Esophagus muscularis mucosa (tissue), 3 donors: ENCODE data around the gene BIN1.

Experiments used
- POLR2A ChIP-seq: fragments of 450-650 bp; IDR thresholded peaks from one replicate; pipeline ENCODE4 v1.6.1; 2017; ENCODE audit warnings: antibody characterized with exemption, moderate library complexity, mild to moderate bottlenecking, low read depth
- POLR2AphosphoS5 ChIP-seq, 2 donors: sonication (generic); formaldehyde crosslinking; IDR thresholded peaks; one replicate each; pipeline ENCODE4 v1.6.1; 2017; ENCODE audit warnings: antibody characterized with exemption in 2 of 2
- TF ChIP-seq, protein P1 (sequence below), 3 experiments: fragments of 200-600 bp in 2 of 3; fragments of 450-650 bp in 1 of 3; sonication (generic) in 2 of 3; IDR thresholded peaks; one replicate each; pipeline ENCODE4 v1.5.1; 2017 to 2019; ENCODE audit warnings: antibody characterized with exemption in 3 of 3, mild to moderate bottlenecking in 2 of 3, moderate library complexity in 1 of 3

DNA sequence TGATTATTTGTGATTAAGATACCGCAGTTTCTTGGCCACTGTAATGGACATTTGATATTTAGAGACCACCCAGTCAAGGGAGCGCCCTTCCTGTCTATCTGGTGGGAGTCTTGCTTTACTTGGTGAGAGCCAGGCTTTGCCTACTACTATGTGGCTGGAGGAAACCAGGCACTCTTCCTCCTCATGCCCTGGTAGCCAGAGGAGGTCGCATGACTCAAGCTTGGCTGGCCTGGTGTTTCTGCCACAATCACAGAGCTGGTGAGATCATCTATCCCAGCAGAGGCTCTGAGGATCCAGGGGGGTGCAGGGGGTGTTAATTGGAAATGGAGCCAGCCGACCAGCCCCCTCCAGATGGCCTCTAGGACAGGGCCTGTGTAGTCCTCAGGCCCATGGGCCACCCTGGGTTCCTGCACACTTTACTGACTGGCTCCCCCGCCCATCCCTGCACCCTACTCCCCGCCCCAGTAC lies 46.8 kb upstream of the BIN1 start:
- TF ChIP-seq POLR2AphosphoS5 (IDR thresholded peaks at IDR 0.05): no peak
- TF ChIP-seq, protein P1, sequence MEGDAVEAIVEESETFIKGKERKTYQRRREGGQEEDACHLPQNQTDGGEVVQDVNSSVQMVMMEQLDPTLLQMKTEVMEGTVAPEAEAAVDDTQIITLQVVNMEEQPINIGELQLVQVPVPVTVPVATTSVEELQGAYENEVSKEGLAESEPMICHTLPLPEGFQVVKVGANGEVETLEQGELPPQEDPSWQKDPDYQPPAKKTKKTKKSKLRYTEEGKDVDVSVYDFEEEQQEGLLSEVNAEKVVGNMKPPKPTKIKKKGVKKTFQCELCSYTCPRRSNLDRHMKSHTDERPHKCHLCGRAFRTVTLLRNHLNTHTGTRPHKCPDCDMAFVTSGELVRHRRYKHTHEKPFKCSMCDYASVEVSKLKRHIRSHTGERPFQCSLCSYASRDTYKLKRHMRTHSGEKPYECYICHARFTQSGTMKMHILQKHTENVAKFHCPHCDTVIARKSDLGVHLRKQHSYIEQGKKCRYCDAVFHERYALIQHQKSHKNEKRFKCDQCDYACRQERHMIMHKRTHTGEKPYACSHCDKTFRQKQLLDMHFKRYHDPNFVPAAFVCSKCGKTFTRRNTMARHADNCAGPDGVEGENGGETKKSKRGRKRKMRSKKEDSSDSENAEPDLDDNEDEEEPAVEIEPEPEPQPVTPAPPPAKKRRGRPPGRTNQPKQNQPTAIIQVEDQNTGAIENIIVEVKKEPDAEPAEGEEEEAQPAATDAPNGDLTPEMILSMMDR (IDR thresholded peaks at IDR 0.05): no peak
- TF ChIP-seq POLR2A: no peak
